GM12874 (cell line): ENCODE data around the gene DDX25.
A peak's percentile ranks its signal among the peaks of the same experiment; 100 is the strongest.

ENCODE experiments used
- TF ChIP-seq, protein P1 (sequence below): IDR thresholded peaks from 2 replicates; pipeline ENCODE4 v1.5.1; 2011; ENCODE audit warnings: low read depth, mild to moderate bottlenecking, control low read depth, low read length, moderate library complexity; ENCODE audit not compliant: insufficient read depth

Gene DDX25

DNA sequence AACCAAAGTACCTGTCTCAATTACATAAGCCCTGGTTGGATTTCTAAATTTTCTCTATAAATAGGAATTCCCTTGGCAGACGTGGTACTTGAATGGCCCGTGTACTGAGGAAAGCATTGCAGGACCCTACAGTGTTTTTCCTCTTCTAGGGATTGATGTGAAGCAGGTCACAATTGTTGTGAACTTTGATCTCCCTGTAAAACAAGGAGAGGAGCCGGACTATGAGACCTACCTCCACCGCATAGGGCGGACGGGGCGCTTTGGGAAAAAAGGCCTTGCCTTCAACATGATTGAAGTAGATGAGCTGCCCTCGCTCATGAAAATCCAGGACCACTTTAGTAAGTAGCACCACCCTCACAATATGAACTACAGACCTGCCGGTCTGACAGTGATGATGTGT lies 16.7 kb downstream of the DDX25 start:
- TF ChIP-seq, protein P1, sequence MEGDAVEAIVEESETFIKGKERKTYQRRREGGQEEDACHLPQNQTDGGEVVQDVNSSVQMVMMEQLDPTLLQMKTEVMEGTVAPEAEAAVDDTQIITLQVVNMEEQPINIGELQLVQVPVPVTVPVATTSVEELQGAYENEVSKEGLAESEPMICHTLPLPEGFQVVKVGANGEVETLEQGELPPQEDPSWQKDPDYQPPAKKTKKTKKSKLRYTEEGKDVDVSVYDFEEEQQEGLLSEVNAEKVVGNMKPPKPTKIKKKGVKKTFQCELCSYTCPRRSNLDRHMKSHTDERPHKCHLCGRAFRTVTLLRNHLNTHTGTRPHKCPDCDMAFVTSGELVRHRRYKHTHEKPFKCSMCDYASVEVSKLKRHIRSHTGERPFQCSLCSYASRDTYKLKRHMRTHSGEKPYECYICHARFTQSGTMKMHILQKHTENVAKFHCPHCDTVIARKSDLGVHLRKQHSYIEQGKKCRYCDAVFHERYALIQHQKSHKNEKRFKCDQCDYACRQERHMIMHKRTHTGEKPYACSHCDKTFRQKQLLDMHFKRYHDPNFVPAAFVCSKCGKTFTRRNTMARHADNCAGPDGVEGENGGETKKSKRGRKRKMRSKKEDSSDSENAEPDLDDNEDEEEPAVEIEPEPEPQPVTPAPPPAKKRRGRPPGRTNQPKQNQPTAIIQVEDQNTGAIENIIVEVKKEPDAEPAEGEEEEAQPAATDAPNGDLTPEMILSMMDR, result no peak

- TF ChIP-seq, protein P1, result no peak
These were observed 17.8 kb downstream of the DDX25 start for GRCh38 chr11:125922156-125922555.

- TF ChIP-seq, protein P1, result peak; percentile 73
These were observed 18.8 kb downstream of the DDX25 start for GRCh38 chr11:125923012-125923579.

GRCh38 chr11:125923633-125924032 lies 19.3 kb downstream of the DDX25 start:
- TF ChIP-seq, protein P1, result no peak

- TF ChIP-seq, protein P1, result no peak
These were observed 20.2 kb downstream of the DDX25 start for GRCh38 chr11:125924384-125925007.

DNA sequence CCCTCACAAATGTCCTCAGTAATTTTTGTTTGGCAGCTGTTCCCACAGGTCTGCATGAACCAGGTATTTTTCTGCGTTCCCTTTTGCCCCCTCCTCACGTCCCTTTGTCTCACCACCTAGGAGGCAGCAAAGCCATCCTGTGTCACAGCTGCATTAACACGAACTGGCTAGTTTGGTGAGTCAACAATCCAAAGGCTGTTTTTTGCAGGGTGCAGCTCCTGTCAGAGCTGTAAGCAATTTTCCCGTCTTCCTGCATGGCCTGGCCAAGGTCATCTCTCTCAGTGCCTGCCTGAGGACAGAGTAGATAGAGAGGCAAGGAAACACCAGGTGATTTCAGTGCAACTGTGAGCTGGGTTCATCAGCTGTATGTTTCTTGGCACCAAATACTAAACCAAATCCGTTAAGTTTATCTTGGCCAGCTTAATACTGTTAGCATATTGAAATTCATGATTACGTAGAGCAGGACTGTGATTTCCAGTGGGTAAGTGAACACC lies 21.0 kb downstream of the DDX25 start:
- TF ChIP-seq, protein P1, result no peak

DNA sequence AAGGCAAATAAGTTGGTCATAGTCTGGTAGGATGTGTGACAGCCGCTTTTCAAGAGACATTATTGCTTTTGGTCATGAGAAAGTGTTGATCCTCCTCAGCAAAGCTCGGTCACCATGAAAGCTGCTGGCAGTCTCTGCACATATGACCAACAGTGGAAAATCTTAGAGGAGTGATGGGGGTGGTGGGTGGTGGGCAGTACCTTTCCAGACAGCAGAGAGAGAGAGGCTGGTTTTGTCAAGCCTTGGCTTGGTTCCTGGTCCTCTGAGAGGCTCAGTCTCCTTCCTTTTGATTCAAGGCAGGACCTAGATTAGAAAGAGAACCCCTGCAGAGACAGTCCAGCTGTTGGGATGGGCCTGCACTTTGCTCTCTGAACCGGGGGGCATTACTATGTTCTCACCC lies 21.5 kb downstream of the DDX25 start:
- TF ChIP-seq, protein P1, result no peak
